K562 (cell line): ENCODE measurements around the gene TBC1D16. TPM values are rescaled to one million over a fixed set of nuclear protein-coding genes. Genes with fewer than 3 reads are reported as not detected.

Experiments used
- ATAC-seq: fragments of 200-7000 bp; cut with Tn5 transposase; 3 replicates; pipeline ENCODE4 v1.9.1; 2020; ENCODE audit warnings: moderate library complexity
- BruUV-seq: library from RNA; stranded (reverse); fragments of 400-500 nt; replicated peaks from 2 replicates; lab custom pipeline; 2021; lab: Mats Ljungman, UMichigan
- CTCF ChIA-PET: fragments of 300-600 bp; formaldehyde crosslinking; extraction: SDS; loops from one replicate; lab custom pipeline; 2021; ENCODE audit warnings: low intra/inter-chr PET ratio; lab: Yijun Ruan, JAX
- POLR2A ChIA-PET: fragments of 300-600, 350-650 bp; sonication (Branson Sonifier 250); formaldehyde crosslinking; extraction: SDS; loops from one replicate; lab custom pipeline; 2021; ENCODE audit warnings: antibody characterized with exemption, inconsistent platforms; lab: Yijun Ruan, JAX
- DNase-seq, 4 experiments: peaks; one replicate each; pipeline versions ENCODE4 v3.0.0 to v3.0.0-alpha.2; 2011 to 2018; ENCODE audit warnings: low spot score in 3 of 4, mixed read lengths in 3 of 4; ENCODE audit errors: extremely low read depth in 1 of 4
- FAIRE-seq: peaks from 2 replicates; lab custom pipeline; 2011; peaks lifted over from hg19 to GRCh38; lab: Jason Lieb, UNC
- H2AFZ ChIP-seq: 2 replicates; pipeline ENCODE4 v1.6.0; 2011; ENCODE audit warnings: low read depth, low read length, control low read depth, inconsistent platforms
- H3K27ac ChIP-seq: fragments of 200-600 bp; 3 replicates; pipeline ENCODE4 v1.8.0; 2011; ENCODE audit warnings: low read depth, mild to moderate bottlenecking, control low read depth, inconsistent platforms, low read length, moderate library complexity, mixed read lengths; ENCODE audit errors: extremely low read depth
- H3K27me3 ChIP-seq, 2 experiments: fragments of 300-600 bp in 1 of 2; 2 replicates in 1 of 2; 3 replicates in 1 of 2; pipeline versions ENCODE4 v1.6.0 to v1.8.0; 2011; ENCODE audit warnings: inconsistent platforms in 2 of 2, low read length in 2 of 2, mild to moderate bottlenecking in 1 of 2, mixed read lengths in 1 of 2, moderate library complexity in 1 of 2; ENCODE audit not compliant: control insufficient read depth in 2 of 2, insufficient read depth in 2 of 2
- H3K36me3 ChIP-seq: fragments of 300-600 bp; 3 replicates; pipeline ENCODE4 v1.8.0; 2011; ENCODE audit warnings: mild to moderate bottlenecking, low read length, inconsistent platforms; ENCODE audit not compliant: control insufficient read depth, insufficient read depth
- H3K4me1 ChIP-seq, 2 experiments: fragments of 200-600 bp in 1 of 2; replicated peaks in 1 of 2; 2 replicates in 1 of 2; 3 replicates in 1 of 2; pipeline versions ENCODE4 v1.5.1 to v1.8.0; 2011; ENCODE audit warnings: inconsistent platforms in 2 of 2, low read length in 2 of 2, mild to moderate bottlenecking in 1 of 2, mixed read lengths in 1 of 2, moderate library complexity in 1 of 2; ENCODE audit not compliant: control insufficient read depth in 2 of 2, insufficient read depth in 2 of 2
- H3K4me2 ChIP-seq: 2 replicates; pipeline ENCODE4 v1.6.1; 2011; ENCODE audit warnings: low read length, control low read depth, inconsistent platforms, mixed read lengths; ENCODE audit not compliant: insufficient read depth
- H3K4me3 ChIP-seq: fragments of 200-600 bp; sonication (generic), shearing (Covaris generic); 2 replicates; pipeline ENCODE4 v1.5.1; 2016; ENCODE audit warnings: control low read depth, inconsistent platforms
- H3K79me2 ChIP-seq: fragments of 200-600 bp; 3 replicates; pipeline ENCODE4 v1.8.0; 2011; ENCODE audit warnings: low read length, inconsistent platforms; ENCODE audit not compliant: control insufficient read depth, insufficient read depth
- H3K9ac ChIP-seq, 2 experiments: 2 replicates each; pipeline versions ENCODE4 v1.6.0 to v1.6.1; 2011; ENCODE audit warnings: low read depth in 2 of 2, low read length in 2 of 2, control low read depth in 1 of 2, inconsistent platforms in 1 of 2, mild to moderate bottlenecking in 1 of 2, mixed read lengths in 1 of 2; ENCODE audit not compliant: insufficient read depth in 1 of 2
- H3K9me1 ChIP-seq: one replicate; pipeline ENCODE4 v1.6.0; 2011; ENCODE audit warnings: inconsistent platforms, mild to moderate bottlenecking, low read length, moderate library complexity; ENCODE audit not compliant: control insufficient read depth, insufficient read depth
- H3K9me3 ChIP-seq: replicated peaks from 2 replicates; pipeline ENCODE4 v1.5.1; 2011; ENCODE audit warnings: low read depth, low read length, inconsistent platforms; ENCODE audit not compliant: control insufficient read depth, insufficient read depth
- H4K20me1 ChIP-seq: replicated peaks from 2 replicates; pipeline ENCODE4 v1.6.1; 2011; ENCODE audit warnings: low read length, inconsistent platforms, mixed read lengths; ENCODE audit not compliant: control insufficient read depth, insufficient read depth
- CXXC5 ChIP-seq: fragments of 250-450 bp; sonication (Bioruptor Pico); IDR thresholded peaks from 2 replicates; pipeline ENCODE4 v1.8.0; 2022; ENCODE audit warnings: inconsistent platforms, mild to moderate bottlenecking, moderate library complexity
- TARDBP ChIP-seq: fragments of 450-650 bp; IDR thresholded peaks from 2 replicates; pipeline ENCODE4 v1.6.1; 2016
- ZNF280B ChIP-seq: fragments of 250-450 bp; sonication (Bioruptor Pico); IDR thresholded peaks from 2 replicates; pipeline ENCODE4 v1.5.1; 2021; ENCODE audit warnings: mild to moderate bottlenecking
- ZNF57 ChIP-seq: fragments of 450-650 bp; formaldehyde crosslinking; IDR thresholded peaks from 2 replicates; pipeline ENCODE4 v1.4.0; 2020; ENCODE audit warnings: mild to moderate bottlenecking, moderate library complexity
- WGBS: fragments of 100-300 bp; shearing (Covaris generic); methylation state at CpG from one replicate; pipeline ENCODE4 v1.1.6; 2016; ENCODE audit warnings: low coverage, mixed read lengths; ENCODE audit not compliant: insufficient coverage; ENCODE audit errors: missing lambda C conversion rate; 5-methylcytosine and 5-hydroxymethylcytosine counted together
- in situ Hi-C: fragments of 300-500 bp; cut with MboI; formaldehyde crosslinking; loops from 4 replicates; pipeline ENCODE4 v1.15.0; 2018; ENCODE audit warnings: inconsistent platforms, mixed read lengths
- intact Hi-C: fragments of 100-400 bp; cut with micrococcal nuclease; formaldehyde crosslinking; loops from 2 replicates; pipeline ENCODE4 v1.14.2; 2022
- polyA plus RNA-seq, 8 experiments: library from polyadenylated mRNA; depleted of rRNA in 4 of 8; stranded (reverse) in 5 of 8; unstranded in 3 of 8; fragments of >200 nt; fragmentation: Nextera tagmentation in 2 of 8; fragmentation: Illumina TruSeq in 1 of 8; extraction: Ambion mirVana in 2 of 8; extraction: Trizol in 1 of 8; gene quantifications; 2 replicates each; pipeline versions ENCODE4 v1.2.1 to v1.2.3, GENCODE V29; 2011 to 2014; ENCODE audit warnings: inconsistent platforms in 1 of 8, missing spikeins in 1 of 8
- total RNA-seq, 7 experiments: library from RNA; depleted of rRNA in 6 of 7; stranded (reverse); fragments of >200 nt in 6 of 7; fragmentation: Illumina TruSeq in 2 of 7; extraction: Trizol in 2 of 7; gene quantifications; 2 replicates each; pipeline versions ENCODE4 v1.2.1 to v1.2.3, GENCODE V29; 2011 to 2021; ENCODE audit warnings: low replicate concordance in 1 of 7
- TF ChIP-seq, protein P1 (sequence below): sonication (generic); IDR thresholded peaks from 2 replicates; pipeline ENCODE4 v1.6.1; 2016

The TBC1D16 gene
- total and polyA plus RNA-seq, 9 of the 15 experiments (the other 6 are each of a cell fraction or from before 2014, with no cell fraction given): 0.01 to 0.20 (median 0.03) TPM; not detected in 1

- H3K9ac ChIP-seq: no peak overlapping the region
- peaks cover 51 to 59% of the 10 kb centered on the region in 2 experiments for H3K27me3 ChIP-seq
- TF ChIP-seq CXXC5 (no peak), TARDBP (no peak), ZNF280B (CRISPR knock-in tag) (no peak), ZNF57 (CRISPR knock-in tag) (no peak)
- TF ChIP-seq, protein P1, sequence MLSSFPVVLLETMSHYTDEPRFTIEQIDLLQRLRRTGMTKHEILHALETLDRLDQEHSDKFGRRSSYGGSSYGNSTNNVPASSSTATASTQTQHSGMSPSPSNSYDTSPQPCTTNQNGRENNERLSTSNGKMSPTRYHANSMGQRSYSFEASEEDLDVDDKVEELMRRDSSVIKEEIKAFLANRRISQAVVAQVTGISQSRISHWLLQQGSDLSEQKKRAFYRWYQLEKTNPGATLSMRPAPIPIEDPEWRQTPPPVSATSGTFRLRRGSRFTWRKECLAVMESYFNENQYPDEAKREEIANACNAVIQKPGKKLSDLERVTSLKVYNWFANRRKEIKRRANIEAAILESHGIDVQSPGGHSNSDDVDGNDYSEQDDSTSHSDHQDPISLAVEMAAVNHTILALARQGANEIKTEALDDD: no peak
- no peaks in the 10 kb centered on the region for H3K79me2 ChIP-seq
- peaks cover 2% of the 10 kb centered on the region; the same call in 1 of the 2 replicates for H3K9me3 ChIP-seq
- BruUV-seq: no TSS peak
- H3K36me3 ChIP-seq: no peaks in the 10 kb centered on the region
- H2AFZ ChIP-seq: no peak overlapping the region
- no peaks in the 10 kb centered on the region for H3K4me1 ChIP-seq
- no peak overlapping the region for H3K27ac ChIP-seq
- intact Hi-C loops (no loop called here), in situ Hi-C loops (no loop called here)
- CTCF ChIA-PET: no interaction called here
- no peaks in the 10 kb centered on the region; the same call in 1 of the 2 replicates for H4K20me1 ChIP-seq
- H3K9me1 ChIP-seq: no peaks in the 10 kb centered on the region
- FAIRE-seq (no peak), DNase-seq (no peak), ATAC-seq (no peak)
- no peak overlapping the region for H3K4me3 ChIP-seq
- POLR2A ChIA-PET: interaction anchor here (0.9 kb wide), 1 partner anchor 78 kb away, joined by 4 read pairs; no protein-coding TSS in a partner anchor
- WGBS: 5% methylated on average over 6 of the region's 6 CpGs
- no peak overlapping the region for H3K4me2 ChIP-seq
Measured at GRCh38 chr17:79901131-79901530, 134.5 kb downstream of the TBC1D16 start.
